GM10248 (cell line): ENCODE results near the gene PLCZ1.

Experiments
- CTCF ChIA-PET: fragments of 300-600 bp; sonication (Branson Sonifier 250); formaldehyde crosslinking; extraction: SDS; loops from one replicate; lab custom pipeline; 2021; ENCODE audit warnings: antibody characterized with exemption; lab: Yijun Ruan, JAX
- POLR2A ChIA-PET: fragments of 350-650 bp; sonication (Branson Sonifier 250); formaldehyde crosslinking; extraction: SDS; loops from one replicate; lab custom pipeline; 2020; ENCODE audit warnings: antibody characterized with exemption; lab: Yijun Ruan, JAX
- DNase-seq: peaks from one replicate; pipeline ENCODE4 v3.0.0; 2012; ENCODE audit errors: extremely low spot score
- TF ChIP-seq, protein P1 (sequence below): IDR thresholded peaks from 2 replicates; pipeline ENCODE4 v1.5.1; 2012; ENCODE audit warnings: mild to moderate bottlenecking, low read depth; ENCODE audit errors: extremely low read depth, missing control alignments, control extremely low read depth

PLCZ1 gene

DNA sequence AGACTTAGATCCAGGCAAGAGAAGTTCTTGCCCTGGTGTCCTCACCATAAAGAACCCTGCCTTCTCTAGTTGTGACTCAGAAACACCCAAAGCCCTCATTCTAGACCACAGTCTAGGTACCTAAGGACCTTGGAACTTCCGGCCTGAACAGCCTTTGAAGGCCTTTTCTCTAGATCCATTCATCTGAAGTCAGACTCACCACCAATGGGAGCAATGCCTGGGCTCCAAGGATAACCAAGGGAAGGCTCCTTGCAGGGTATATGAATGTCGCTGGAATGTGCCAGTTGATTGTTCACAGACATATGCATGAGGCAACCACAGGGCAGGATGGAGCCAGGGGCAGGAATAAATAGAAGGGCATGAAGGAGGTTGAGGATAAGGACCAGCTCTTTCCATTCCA is 86.3 kb downstream of the PLCZ1 start:
- DNase-seq, result no peak
- TF ChIP-seq, protein P1, sequence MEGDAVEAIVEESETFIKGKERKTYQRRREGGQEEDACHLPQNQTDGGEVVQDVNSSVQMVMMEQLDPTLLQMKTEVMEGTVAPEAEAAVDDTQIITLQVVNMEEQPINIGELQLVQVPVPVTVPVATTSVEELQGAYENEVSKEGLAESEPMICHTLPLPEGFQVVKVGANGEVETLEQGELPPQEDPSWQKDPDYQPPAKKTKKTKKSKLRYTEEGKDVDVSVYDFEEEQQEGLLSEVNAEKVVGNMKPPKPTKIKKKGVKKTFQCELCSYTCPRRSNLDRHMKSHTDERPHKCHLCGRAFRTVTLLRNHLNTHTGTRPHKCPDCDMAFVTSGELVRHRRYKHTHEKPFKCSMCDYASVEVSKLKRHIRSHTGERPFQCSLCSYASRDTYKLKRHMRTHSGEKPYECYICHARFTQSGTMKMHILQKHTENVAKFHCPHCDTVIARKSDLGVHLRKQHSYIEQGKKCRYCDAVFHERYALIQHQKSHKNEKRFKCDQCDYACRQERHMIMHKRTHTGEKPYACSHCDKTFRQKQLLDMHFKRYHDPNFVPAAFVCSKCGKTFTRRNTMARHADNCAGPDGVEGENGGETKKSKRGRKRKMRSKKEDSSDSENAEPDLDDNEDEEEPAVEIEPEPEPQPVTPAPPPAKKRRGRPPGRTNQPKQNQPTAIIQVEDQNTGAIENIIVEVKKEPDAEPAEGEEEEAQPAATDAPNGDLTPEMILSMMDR, result no peak
- ChIA-PET POLR2A (no interaction called here), CTCF (interaction anchor here (1.1 kb wide), 1 partner anchor 15 kb away, joined by 3 read pairs; no protein-coding TSS in a partner anchor)

DNA sequence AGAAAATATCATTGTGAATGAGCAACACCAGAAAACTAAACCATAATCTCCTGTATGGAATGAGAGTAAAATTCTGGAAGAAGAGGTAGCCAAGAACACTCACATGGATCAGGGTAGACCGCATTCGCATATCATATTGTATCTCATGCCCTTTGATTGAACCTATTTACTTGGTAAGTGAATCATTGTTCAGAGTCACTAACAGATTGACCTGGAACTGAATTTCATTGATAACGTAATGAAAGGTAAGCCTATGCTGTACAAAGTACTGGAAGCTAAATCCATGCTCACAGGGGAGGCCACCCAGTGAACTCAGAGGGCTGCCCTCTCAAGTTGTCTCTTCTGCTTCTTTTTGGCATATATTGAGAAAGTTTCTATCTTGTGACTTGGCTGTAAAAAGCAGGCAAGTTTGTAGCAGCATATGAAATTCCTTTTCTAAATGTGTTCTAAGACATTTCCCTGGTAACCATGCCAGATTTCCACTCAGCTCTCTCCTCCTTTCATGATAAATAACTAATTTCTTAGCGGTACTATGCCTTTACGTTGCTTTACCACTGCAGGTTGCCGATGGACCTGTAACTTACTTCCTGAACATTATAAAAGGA is 91.4 kb downstream of the PLCZ1 start:
- ChIA-PET CTCF (interaction anchor here (1.4 kb wide), 1 partner anchor 12 kb away, joined by 4 read pairs; no protein-coding TSS in a partner anchor), POLR2A (no interaction called here)
- TF ChIP-seq, protein P1, result no peak
- DNase-seq, result no peak

DNA sequence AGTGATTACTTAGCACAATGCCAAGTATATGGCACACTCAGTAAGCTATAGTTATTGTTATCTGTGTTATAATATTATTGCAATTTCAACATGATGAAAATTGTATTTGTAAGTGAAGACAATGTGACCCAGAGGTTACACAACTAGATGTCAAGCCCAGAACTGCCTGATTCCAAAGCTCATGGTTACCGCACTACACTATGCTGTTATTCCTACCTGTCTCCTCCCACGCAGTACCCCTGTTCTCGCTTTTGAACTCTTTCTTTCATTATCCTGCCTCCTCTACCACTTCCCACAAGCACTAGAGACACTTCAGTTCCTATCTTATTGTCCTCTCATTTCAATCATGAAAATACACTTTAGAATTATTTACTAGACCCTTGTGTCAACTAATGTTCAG is 93.2 kb downstream of the PLCZ1 start:
- ChIA-PET POLR2A (no interaction called here), CTCF (interaction anchor here (1.3 kb wide), 1 partner anchor 11 kb away, joined by 3 read pairs; no protein-coding TSS in a partner anchor)
- no peak for DNase-seq
- TF ChIP-seq, protein P1, result no peak

DNA sequence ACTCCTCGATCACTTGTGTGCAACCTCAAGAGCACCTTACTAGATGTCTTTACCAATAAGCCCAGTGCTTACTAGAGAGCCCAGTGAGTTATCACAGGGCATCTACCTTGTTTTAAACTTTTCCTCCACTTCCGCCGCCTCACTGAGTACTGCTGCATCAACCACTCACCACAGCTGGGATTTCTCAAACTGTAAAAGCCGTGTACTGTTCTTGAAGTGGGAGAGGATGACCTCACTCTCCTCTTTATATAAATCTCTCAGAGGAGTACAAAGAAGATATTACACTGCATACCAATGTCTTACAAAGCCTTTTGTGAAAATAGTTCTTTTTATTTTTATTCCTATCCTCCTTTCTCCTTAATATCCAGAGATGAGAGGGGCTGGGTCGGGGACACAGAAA is 94.1 kb downstream of the PLCZ1 start:
- CTCF ChIA-PET, result interaction anchor here (1.3 kb wide), 1 partner anchor 12 kb away, joined by 3 read pairs; no protein-coding TSS in a partner anchor
- POLR2A ChIA-PET, result no interaction called here
- TF ChIP-seq, protein P1, result no peak
- DNase-seq, result no peak

DNA sequence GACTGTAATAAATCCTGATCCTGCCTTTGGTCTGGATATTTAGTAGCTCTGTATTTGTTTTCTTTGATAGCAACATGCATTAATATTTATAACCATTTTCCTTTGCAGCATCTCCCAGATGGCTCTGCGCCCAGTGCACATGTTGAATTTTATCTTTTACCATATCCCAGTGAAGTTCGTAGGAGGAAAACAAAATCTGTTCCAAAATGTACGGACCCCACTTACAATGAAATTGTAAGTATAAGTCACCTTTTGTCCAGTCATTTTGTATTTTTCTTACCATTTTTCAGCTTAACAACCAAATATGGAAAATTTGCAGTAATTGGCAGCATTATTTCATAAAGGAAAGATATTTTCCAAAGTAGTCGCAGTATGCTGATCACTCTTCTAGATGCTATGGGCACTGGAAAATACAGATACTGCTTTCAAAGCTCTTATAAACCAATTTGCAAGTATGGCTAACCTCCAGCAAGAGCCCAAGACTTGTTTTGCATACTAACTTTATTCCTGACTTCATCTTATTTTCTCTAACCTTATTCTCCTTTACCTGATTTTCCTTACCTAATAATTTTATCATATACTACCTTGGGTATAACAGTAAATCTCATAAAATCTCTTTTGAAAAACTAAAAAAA is 97.4 kb downstream of the PLCZ1 start:
- ChIA-PET CTCF (no interaction called here), POLR2A (no interaction called here)
- DNase-seq, result no peak
- TF ChIP-seq, protein P1, result no peak

DNA sequence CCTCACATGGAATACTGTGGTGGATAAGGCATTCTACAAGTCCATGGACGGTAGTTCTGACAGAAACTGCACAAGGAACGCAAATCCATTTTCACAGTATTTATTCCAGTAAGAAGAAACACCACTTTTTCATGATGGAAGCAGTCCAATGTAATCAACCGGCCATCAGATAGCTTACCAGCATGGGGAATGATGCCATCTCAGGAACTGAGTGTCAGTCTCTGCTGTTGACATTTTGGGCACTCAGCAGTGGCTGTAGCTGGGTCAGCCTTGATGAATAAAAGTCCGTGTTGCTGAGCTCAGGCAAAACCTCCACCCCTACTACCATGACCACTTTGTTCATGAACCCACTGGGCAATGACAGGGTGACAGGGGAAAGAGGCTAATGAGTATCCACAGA is 103.4 kb downstream of the PLCZ1 start:
- no peak for DNase-seq
- ChIA-PET POLR2A (no interaction called here), CTCF (no interaction called here)
- TF ChIP-seq, protein P1, result no peak
